ENCODE results near the gene PEX11A.

The PEX11A gene

GRCh38 chr15:89669941-89670340, 20.6 kb downstream of the PEX11A start (continued):
- TF ChIP-seq ZNF645 (tag by site-specific recombination; IDR thresholded peaks at IDR 0.05) = no peak
- TF ChIP-seq ZNF23 (tag by site-specific recombination; IDR thresholded peaks at IDR 0.05; ENCODE audit: borderline replicate concordance) = no peak
- TF ChIP-seq ZNF37A (tag by site-specific recombination; IDR thresholded peaks at IDR 0.05) = no peak
- no peak for TF ChIP-seq ZSCAN5A (tag by site-specific recombination; IDR thresholded peaks at IDR 0.05)
- no peak for TF ChIP-seq ZNF549 (tag by site-specific recombination; IDR thresholded peaks at IDR 0.05)
- no peak for TF ChIP-seq ZNF2 (tag by site-specific recombination; IDR thresholded peaks at IDR 0.05)
- no peak for TF ChIP-seq ZNF426 (tag by site-specific recombination; IDR thresholded peaks at IDR 0.05)
- no peak for TF ChIP-seq ZBTB17 (tag by site-specific recombination; IDR thresholded peaks at IDR 0.05)
- no peak for TF ChIP-seq BCL11B (tag by site-specific recombination; IDR thresholded peaks at IDR 0.05; ENCODE audit: low read depth)

- ChIA-PET POLR2A (interaction anchor here (0.9 kb wide), 1 partner anchor 15 kb away, joined by 3 read pairs; no protein-coding TSS in a partner anchor), CTCF (interaction anchor here (1.3 kb wide), 1 partner anchor 22 kb away, joined by 4 read pairs; no protein-coding TSS in a partner anchor)
- Histone ChIP-seq H3K4me3 (ENCODE audit: low read depth, low read length) (no peak overlapping the region), H3K27ac (ENCODE audit: extremely low read depth, low read depth, low read length) (no peak overlapping the region), H3K4me1 (ENCODE audit: control insufficient read depth, insufficient read depth, low read length) (no peaks in the 10 kb centered on the region), H3K9me3 (ENCODE audit: control insufficient read depth, insufficient read depth, low read depth, low read length) (no peaks in the 10 kb centered on the region), H3K36me3 (ENCODE audit: control insufficient read depth in 2 of 2, insufficient read depth in 1 of 2, low read length in 2 of 2) (no peaks in the 10 kb centered on the region)
- no peak for TF ChIP-seq ZSCAN16 (tag by site-specific recombination; IDR thresholded peaks at IDR 0.05)
- no peak for TF ChIP-seq ZBTB48 (tag by site-specific recombination; IDR thresholded peaks at IDR 0.05)
- no peak for TF ChIP-seq ZNF624 (tag by site-specific recombination; IDR thresholded peaks at IDR 0.05)
- no peak for TF ChIP-seq PATZ1 (tag by site-specific recombination; IDR thresholded peaks at IDR 0.05)
- no peak for TF ChIP-seq ZBTB8A (tag by site-specific recombination; IDR thresholded peaks at IDR 0.05)
- TF ChIP-seq KLF10 (tag by site-specific recombination; IDR thresholded peaks at IDR 0.05) = no peak
- TF ChIP-seq ZBTB26 (tag by site-specific recombination; optimal IDR thresholded peaks at IDR 0.05) = no peak
- no peak for TF ChIP-seq ZNF571 (tag by site-specific recombination; IDR thresholded peaks at IDR 0.05)
- no peak for TF ChIP-seq PRDM2 (tag by site-specific recombination; IDR thresholded peaks at IDR 0.05; ENCODE audit: borderline replicate concordance)
- TF ChIP-seq ZSCAN18 (tag by site-specific recombination; IDR thresholded peaks at IDR 0.05) = no peak
- no peak for TF ChIP-seq ZBTB21 (tag by site-specific recombination; IDR thresholded peaks at IDR 0.05)
- TF ChIP-seq KLF16 (tag by site-specific recombination; IDR thresholded peaks at IDR 0.05) = no peak
- TF ChIP-seq ZNF175 (tag by site-specific recombination; IDR thresholded peaks at IDR 0.05) = no peak
- TF ChIP-seq YY2 (tag by site-specific recombination; IDR thresholded peaks at IDR 0.05) = no peak
These were observed 21.2 kb downstream of the PEX11A start for GRCh38 chr15:89669309-89669865.

All from HEK293 (cell line).